ENCODE data around the gene HEXD. TPM values are rescaled to one million over a fixed set of nuclear protein-coding genes. Genes with fewer than 3 reads are reported as not detected.
"Not testable (repeated sequence)": the region's sequence is repeated elsewhere in the genome, so short reads cannot be mapped to it uniquely, and the experiment has no call there.

HEXD gene
- total RNA-seq, 1 donor from 2014 or later: 21.9 TPM

- Mint-ChIP-seq H3K9me3 (ENCODE audit: unreplicated experiment) (no peaks in the 10 kb centered on the region), H3K27ac (ENCODE audit: unreplicated experiment) (peak overlapping the region; percentile 67), H3K4me3 (ENCODE audit: unreplicated experiment) (no peak overlapping the region), H3K4me1 (ENCODE audit: unreplicated experiment) (peaks cover 16% of the 10 kb centered on the region), H3K36me3 (ENCODE audit: unreplicated experiment) (peaks cover 10% of the 10 kb centered on the region), H3K27me3 (ENCODE audit: unreplicated experiment) (no peaks in the 10 kb centered on the region)
- DNase-seq (ENCODE audit: extremely low spot score, unreplicated experiment): no peak
- TF ChIP-seq CTCF (IDR thresholded peaks at IDR 0.05): no peak
These were observed 10.9 kb upstream of the HEXD start for GRCh38 chr17:82407255-82407654.

GRCh38 chr17:82408288-82408937 is 9.7 kb upstream of the HEXD start:
- Mint-ChIP-seq H3K27ac (ENCODE audit: unreplicated experiment) (no peak overlapping the region), H3K4me1 (ENCODE audit: unreplicated experiment) (peaks cover 16% of the 10 kb centered on the region), H3K4me3 (ENCODE audit: unreplicated experiment) (no peak overlapping the region), H3K27me3 (ENCODE audit: unreplicated experiment) (no peaks in the 10 kb centered on the region), H3K9me3 (ENCODE audit: unreplicated experiment) (no peaks in the 10 kb centered on the region), H3K36me3 (ENCODE audit: unreplicated experiment) (peaks cover 6% of the 10 kb centered on the region)
- DNase-seq (ENCODE audit: extremely low spot score, unreplicated experiment): no peak
- TF ChIP-seq CTCF (IDR thresholded peaks at IDR 0.05): no peak

- peaks cover 16% of the 10 kb centered on the region for H3K4me1 Mint-ChIP-seq (ENCODE audit: unreplicated experiment)
- peaks cover 6% of the 10 kb centered on the region for H3K36me3 Mint-ChIP-seq (ENCODE audit: unreplicated experiment)
- no peak overlapping the region for H3K27ac Mint-ChIP-seq (ENCODE audit: unreplicated experiment)
- H3K4me3 Mint-ChIP-seq (ENCODE audit: unreplicated experiment): no peak overlapping the region
- H3K27me3 Mint-ChIP-seq (ENCODE audit: unreplicated experiment): no peaks in the 10 kb centered on the region
- no peak for DNase-seq (ENCODE audit: extremely low spot score, unreplicated experiment)
- no peaks in the 10 kb centered on the region for H3K9me3 Mint-ChIP-seq (ENCODE audit: unreplicated experiment)
- TF ChIP-seq CTCF (IDR thresholded peaks at IDR 0.05): no peak
These were observed 9.2 kb upstream of the HEXD start for GRCh38 chr17:82408938-82409318.

- Mint-ChIP-seq H3K27me3 (ENCODE audit: unreplicated experiment) (no peaks in the 10 kb centered on the region), H3K4me3 (ENCODE audit: unreplicated experiment) (no peak overlapping the region), H3K27ac (ENCODE audit: unreplicated experiment) (no peak overlapping the region), H3K9me3 (ENCODE audit: unreplicated experiment) (no peaks in the 10 kb centered on the region), H3K36me3 (ENCODE audit: unreplicated experiment) (peaks cover 6% of the 10 kb centered on the region), H3K4me1 (ENCODE audit: unreplicated experiment) (peaks cover 24% of the 10 kb centered on the region)
- DNase-seq (ENCODE audit: extremely low spot score, unreplicated experiment): no peak
- TF ChIP-seq CTCF (IDR thresholded peaks at IDR 0.05): no peak
These were observed 8.0 kb upstream of the HEXD start for GRCh38 chr17:82410014-82410716.

GRCh38 chr17:82411396-82412053 is 6.6 kb upstream of the HEXD start:
- H3K27ac Mint-ChIP-seq (ENCODE audit: unreplicated experiment): no peak overlapping the region
- no peaks in the 10 kb centered on the region for H3K27me3 Mint-ChIP-seq (ENCODE audit: unreplicated experiment)
- H3K4me1 Mint-ChIP-seq (ENCODE audit: unreplicated experiment): peaks cover 25% of the 10 kb centered on the region
- no peak for TF ChIP-seq CTCF (IDR thresholded peaks at IDR 0.05)
- no peak overlapping the region for H3K4me3 Mint-ChIP-seq (ENCODE audit: unreplicated experiment)
- no peaks in the 10 kb centered on the region for H3K9me3 Mint-ChIP-seq (ENCODE audit: unreplicated experiment)
- no peak for DNase-seq (ENCODE audit: extremely low spot score, unreplicated experiment)
- H3K36me3 Mint-ChIP-seq (ENCODE audit: unreplicated experiment): peaks cover 4% of the 10 kb centered on the region

GRCh38 chr17:82412081-82412480 is 6.1 kb upstream of the HEXD start:
- DNase-seq (ENCODE audit: extremely low spot score, unreplicated experiment); H3K27me3 Mint-ChIP-seq (ENCODE audit: unreplicated experiment); H3K4me3 Mint-ChIP-seq (ENCODE audit: unreplicated experiment); H3K36me3 Mint-ChIP-seq (ENCODE audit: unreplicated experiment); H3K27ac Mint-ChIP-seq (ENCODE audit: unreplicated experiment); H3K9me3 Mint-ChIP-seq (ENCODE audit: unreplicated experiment): not testable (repeated sequence)
- peaks cover 25% of the 10 kb centered on the region for H3K4me1 Mint-ChIP-seq (ENCODE audit: unreplicated experiment)

Measured in osteocyte (in vitro differentiated cells).